ENCODE data around the gene CDH24. TPM values are rescaled to one million over a fixed set of nuclear protein-coding genes. Genes with fewer than 3 reads are reported as not detected.
A peak's percentile ranks its signal among the peaks of the same experiment; 100 is the strongest.

Gene CDH24
- total and polyA plus RNA-seq, 10 of the 15 experiments (the other 5 are each of a cell fraction or from before 2014, with no cell fraction given): 0.10 to 1.5 (median 0.45) TPM; not detected in 2

GRCh38 chr14:23076785-23077408 is 19.6 kb upstream of the CDH24 start (continued):
- TF ChIP-seq USF1 (IDR thresholded peaks at IDR 0.05; ENCODE audit: borderline replicate concordance, extremely low read length, insufficient read depth, low read depth, low read length) (no peak), SMC3 (IDR thresholded peaks at IDR 0.05; ENCODE audit: borderline replicate concordance, low read length) (peak; percentile 38; the same call in 1 of the 2 replicates), ZBTB4 (CRISPR knock-in tag; IDR thresholded peaks at IDR 0.05) (no peak), NFIC (IDR thresholded peaks at IDR 0.05; ENCODE audit: low read depth, low read length) (no peak), RAD21 (IDR thresholded peaks at IDR 0.05; ENCODE audit: insufficient read depth, low read depth, low read length) (peak; percentile 48; the same call in 1 of the 2 replicates), NFXL1 (IDR thresholded peaks at IDR 0.05; ENCODE audit: borderline replicate concordance) (no peak), RELA (IDR thresholded peaks at IDR 0.05; ENCODE audit: borderline replicate concordance, partially characterized antibody) (no peak), CEBPZ (IDR thresholded peaks at IDR 0.05; ENCODE audit: low read depth, low read length) (no peak), ESRRA (IDR thresholded peaks at IDR 0.05; ENCODE audit: low read length) (no peak), IKZF2 (IDR thresholded peaks at IDR 0.05) (no peak), NR2C2 (IDR thresholded peaks at IDR 0.05; ENCODE audit: borderline replicate concordance, control insufficient read depth, insufficient read length, low read depth) (no peak), NFYA (IDR thresholded peaks at IDR 0.05; ENCODE audit: borderline replicate concordance, low read depth, low read length) (no peak), EZH2 (IDR thresholded peaks at IDR 0.05; ENCODE audit: borderline replicate concordance, control insufficient read depth, low read depth, low read length) (no peak), HCFC1 (IDR thresholded peaks at IDR 0.05; ENCODE audit: low read length) (no peak)
